DOHH2 (cell line): ENCODE results near the gene PTGIR.

Experiments used
- H3F3A ChIP-seq: fragments of 200-600 bp; sonication (generic), shearing (Covaris generic); 2 replicates; pipeline ENCODE4 v1.6.0; 2016; ENCODE audit warnings: antibody characterized with exemption, mild to moderate bottlenecking; ENCODE audit not compliant: control insufficient read depth, insufficient read depth
- H3K27ac ChIP-seq: fragments of 200-600 bp; sonication (generic); 2 replicates; pipeline ENCODE4 v1.5.1; 2014; ENCODE audit warnings: low read depth, mild to moderate bottlenecking, low read length, moderate library complexity
- H3K27me3 ChIP-seq: fragments of 200-600 bp; sonication (generic); 2 replicates; pipeline ENCODE4 v1.6.1; 2014; ENCODE audit warnings: mild to moderate bottlenecking, low read length, mixed read lengths; ENCODE audit not compliant: control insufficient read depth
- H3K36me3 ChIP-seq: fragments of 200-600 bp; sonication (generic); 2 replicates; pipeline ENCODE4 v1.6.1; 2014; ENCODE audit warnings: mild to moderate bottlenecking, low read length, moderate library complexity, mixed read lengths; ENCODE audit not compliant: control insufficient read depth
- H3K4me1 ChIP-seq: fragments of 200-600 bp; sonication (generic); 2 replicates; pipeline ENCODE4 v1.6.1; 2014; ENCODE audit warnings: mild to moderate bottlenecking, low read length, mixed read lengths; ENCODE audit not compliant: control insufficient read depth
- H3K4me2 ChIP-seq: fragments of 200-600 bp; sonication (generic); 2 replicates; pipeline ENCODE4 v1.6.0; 2014; ENCODE audit warnings: mild to moderate bottlenecking, low read length, moderate library complexity
- H3K4me3 ChIP-seq: fragments of 200-600 bp; sonication (generic); 2 replicates; pipeline ENCODE4 v1.5.1; 2014; ENCODE audit warnings: mild to moderate bottlenecking, low read length, mixed read lengths
- H3K79me2 ChIP-seq: fragments of 200-600 bp; sonication (generic); 2 replicates; pipeline ENCODE4 v1.6.1; 2014; ENCODE audit warnings: mild to moderate bottlenecking, low read length, mixed read lengths; ENCODE audit not compliant: control insufficient read depth
- H3K9me2 ChIP-seq: fragments of 200-600 bp; sonication (generic); replicated peaks from 2 replicates; pipeline ENCODE4 v1.6.1; 2014; ENCODE audit warnings: mild to moderate bottlenecking, low read length, mixed read lengths; ENCODE audit not compliant: control insufficient read depth
- H3K9me3 ChIP-seq: fragments of 200-600 bp; sonication (generic); 2 replicates; pipeline ENCODE4 v1.6.1; 2014; ENCODE audit warnings: antibody characterized with exemption, low read length, mixed read lengths; ENCODE audit not compliant: control insufficient read depth, insufficient read depth
- H4K20me1 ChIP-seq: fragments of 200-600 bp; sonication (generic); 2 replicates; pipeline ENCODE4 v1.6.0; 2014; ENCODE audit warnings: low read depth, mild to moderate bottlenecking, antibody characterized with exemption, low read length, moderate library complexity; ENCODE audit not compliant: control insufficient read depth, insufficient read depth
- EZH2phosphoT487 ChIP-seq: fragments of 200-600 bp; sonication (generic); IDR thresholded peaks from 2 replicates; pipeline ENCODE4 v1.6.1; 2017; ENCODE audit warnings: borderline replicate concordance, mild to moderate bottlenecking, antibody characterized with exemption, low read length, moderate library complexity, mixed read lengths
- TF ChIP-seq, protein P1 (sequence below): fragments of 200-600 bp; sonication (generic); IDR thresholded peaks from one replicate; pipeline ENCODE4 v1.5.1; 2014; ENCODE audit warnings: antibody characterized with exemption, mild to moderate bottlenecking, low read depth, low read length; ENCODE audit not compliant: poor library complexity, severe bottlenecking

Gene PTGIR

DNA sequence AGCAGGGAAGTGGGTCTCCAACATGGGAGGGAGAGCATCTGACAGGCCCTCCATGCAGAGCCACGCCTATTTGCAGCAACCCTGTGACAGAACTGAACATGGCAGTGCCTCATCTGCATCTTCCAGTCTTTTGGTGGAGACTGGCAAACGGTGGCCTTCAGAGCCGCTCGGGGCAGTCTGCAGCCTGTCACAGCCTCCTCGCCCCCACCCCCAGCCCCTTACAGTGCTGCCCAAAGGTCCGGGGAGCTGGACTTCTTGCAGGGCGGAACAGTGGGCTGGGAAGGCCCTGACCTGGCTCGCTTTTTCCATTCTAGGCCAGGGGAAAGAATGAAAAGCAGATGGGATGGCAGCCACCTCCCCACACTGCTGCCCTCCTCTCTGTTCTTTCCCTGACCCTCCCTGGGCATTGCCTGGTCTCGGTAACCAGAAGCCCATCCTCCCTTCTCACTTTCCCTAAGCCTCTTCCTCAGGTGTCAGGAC is 21.1 kb downstream of the PTGIR start:
- Histone ChIP-seq H3K4me1 (peaks cover 24% of the 10 kb centered on the region), H3K79me2 (peaks cover 48% of the 10 kb centered on the region), H3F3A (no peaks in the 10 kb centered on the region), H4K20me1 (peaks cover 21% of the 10 kb centered on the region), H3K4me2 (peak overlapping the region; percentile 86; the same call in 1 of the 2 replicates), H3K27me3 (no peaks in the 10 kb centered on the region), H3K27ac (no peak overlapping the region), H3K9me2 (no peaks in the 10 kb centered on the region), H3K9me3 (peaks cover 4% of the 10 kb centered on the region), H3K36me3 (peaks cover 70% of the 10 kb centered on the region), H3K4me3 (peak overlapping the region; percentile 81; the same call in 1 of the 2 replicates)
- TF ChIP-seq, protein P1, sequence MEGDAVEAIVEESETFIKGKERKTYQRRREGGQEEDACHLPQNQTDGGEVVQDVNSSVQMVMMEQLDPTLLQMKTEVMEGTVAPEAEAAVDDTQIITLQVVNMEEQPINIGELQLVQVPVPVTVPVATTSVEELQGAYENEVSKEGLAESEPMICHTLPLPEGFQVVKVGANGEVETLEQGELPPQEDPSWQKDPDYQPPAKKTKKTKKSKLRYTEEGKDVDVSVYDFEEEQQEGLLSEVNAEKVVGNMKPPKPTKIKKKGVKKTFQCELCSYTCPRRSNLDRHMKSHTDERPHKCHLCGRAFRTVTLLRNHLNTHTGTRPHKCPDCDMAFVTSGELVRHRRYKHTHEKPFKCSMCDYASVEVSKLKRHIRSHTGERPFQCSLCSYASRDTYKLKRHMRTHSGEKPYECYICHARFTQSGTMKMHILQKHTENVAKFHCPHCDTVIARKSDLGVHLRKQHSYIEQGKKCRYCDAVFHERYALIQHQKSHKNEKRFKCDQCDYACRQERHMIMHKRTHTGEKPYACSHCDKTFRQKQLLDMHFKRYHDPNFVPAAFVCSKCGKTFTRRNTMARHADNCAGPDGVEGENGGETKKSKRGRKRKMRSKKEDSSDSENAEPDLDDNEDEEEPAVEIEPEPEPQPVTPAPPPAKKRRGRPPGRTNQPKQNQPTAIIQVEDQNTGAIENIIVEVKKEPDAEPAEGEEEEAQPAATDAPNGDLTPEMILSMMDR: no peak
- no peak for TF ChIP-seq EZH2phosphoT487

DNA sequence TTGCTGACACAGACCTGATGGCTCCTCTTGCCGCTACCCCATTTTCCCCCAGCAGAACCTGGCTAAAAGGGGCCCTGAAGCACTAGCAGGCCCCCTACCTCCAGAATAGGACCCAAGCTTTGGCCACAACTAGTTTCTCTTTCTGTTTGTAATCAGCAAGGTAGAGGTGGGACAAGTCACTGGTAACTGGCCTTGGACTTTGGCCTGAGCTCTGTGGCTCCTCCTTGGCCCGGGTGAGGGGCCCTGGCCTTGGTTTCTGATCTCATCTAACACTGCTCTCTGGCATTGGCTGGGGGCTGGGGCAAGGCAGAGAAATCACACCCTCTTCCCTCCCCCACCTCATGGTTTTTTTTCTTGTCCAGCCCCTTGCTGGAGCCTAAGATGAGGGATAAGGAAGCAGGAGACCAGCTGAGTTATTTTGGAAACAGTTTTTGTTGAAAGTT is 21.7 kb downstream of the PTGIR start:
- H3K4me3 ChIP-seq: peak overlapping the region; percentile 81
- no peaks in the 10 kb centered on the region for H3K9me2 ChIP-seq
- peaks cover 64% of the 10 kb centered on the region for H3K36me3 ChIP-seq
- H3K4me1 ChIP-seq: peaks cover 24% of the 10 kb centered on the region
- H3K79me2 ChIP-seq: peaks cover 48% of the 10 kb centered on the region
- TF ChIP-seq, protein P1: no peak
- TF ChIP-seq EZH2phosphoT487: no peak
- 0 out of 2 replicates have a peak, but pooled peaks cover 2% of the 10 kb centered on the region for H3F3A ChIP-seq
- peaks cover 21% of the 10 kb centered on the region for H4K20me1 ChIP-seq
- no peaks in the 10 kb centered on the region for H3K27me3 ChIP-seq
- peak overlapping the region; percentile 86 for H3K4me2 ChIP-seq
- peaks cover 9% of the 10 kb centered on the region for H3K9me3 ChIP-seq
- H3K27ac ChIP-seq: no peak overlapping the region

DNA sequence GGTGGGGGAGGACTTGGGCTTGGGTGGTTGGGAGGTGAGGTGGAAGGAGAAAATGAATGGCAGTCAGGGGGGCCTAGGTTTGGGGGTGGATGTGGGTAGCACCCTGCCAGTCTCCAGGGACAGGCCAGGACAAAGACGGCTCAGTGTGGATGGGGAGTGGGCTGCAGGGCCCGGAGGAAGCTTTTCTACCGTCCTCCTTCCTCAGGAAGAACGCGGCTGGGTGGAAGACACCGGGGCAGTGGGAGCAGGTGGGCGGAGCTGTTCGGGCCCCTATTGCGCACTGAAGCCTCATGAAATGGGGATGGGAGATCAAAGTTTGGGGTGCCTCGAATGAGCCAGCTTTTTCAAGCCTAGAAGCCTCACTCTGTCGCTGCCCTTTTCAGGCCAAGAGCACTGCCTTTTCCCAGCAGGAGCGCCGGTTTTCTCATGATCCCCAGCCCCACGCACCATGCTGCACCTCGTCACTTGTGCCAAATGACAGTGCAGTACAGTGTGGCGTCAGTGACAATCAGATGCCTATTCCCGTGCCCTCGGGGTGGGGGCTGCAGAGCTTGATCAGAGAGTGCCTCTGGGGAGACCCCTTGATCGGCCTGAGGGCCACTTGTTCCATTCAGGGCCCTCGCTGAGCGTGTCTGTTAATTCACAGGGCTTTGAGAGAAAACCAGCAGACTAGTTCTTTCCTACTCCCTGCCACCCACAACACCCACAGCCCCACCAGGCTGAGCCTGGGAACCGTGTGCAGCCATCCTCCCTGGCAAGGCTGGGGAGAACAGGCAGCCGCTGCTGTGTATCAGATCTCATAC is 22.3 kb downstream of the PTGIR start:
- peak overlapping the region; percentile 86 for H3K4me2 ChIP-seq
- peak overlapping the region; percentile 81 for H3K4me3 ChIP-seq
- 0 out of 2 replicates have a peak, but pooled peaks cover 2% of the 10 kb centered on the region for H3F3A ChIP-seq
- peaks cover 48% of the 10 kb centered on the region for H3K79me2 ChIP-seq
- no peak overlapping the region for H3K27ac ChIP-seq
- no peak for TF ChIP-seq EZH2phosphoT487
- TF ChIP-seq, protein P1: no peak
- H4K20me1 ChIP-seq: peaks cover 21% of the 10 kb centered on the region
- peaks cover 24% of the 10 kb centered on the region for H3K4me1 ChIP-seq
- no peaks in the 10 kb centered on the region for H3K9me2 ChIP-seq
- peaks cover 9% of the 10 kb centered on the region for H3K9me3 ChIP-seq
- no peaks in the 10 kb centered on the region for H3K27me3 ChIP-seq
- peaks cover 58% of the 10 kb centered on the region for H3K36me3 ChIP-seq
